Measurements from ENCODE around the gene EEFSEC. TPM values are rescaled to one million over a fixed set of nuclear protein-coding genes. Genes with fewer than 3 reads are reported as not detected.

The EEFSEC gene
- total and polyA plus RNA-seq, 10 donors: 8.5 to 19.2 (median 14.2) TPM

GRCh38 chr3:128330214-128330842, 177.0 kb downstream of the EEFSEC start:
- Histone ChIP-seq H3K36me3 (peaks cover 0 to 15% (median 0%) of the 10 kb centered on the region in 6 donors), H3K27me3 (replicated peaks in 1 of 7) (no peaks in the 10 kb centered on the region), H3K4me1 (peaks cover 0 to 8% (median 0%) of the 10 kb centered on the region in 6 donors), H3K4me3 (no peak overlapping the region), H3K9me3 (no peaks in the 10 kb centered on the region), H3K27ac (no peak overlapping the region)
- 93 to 95% (median 94%) methylated on average over 11 to 13 of the region's 13 CpGs for WGBS, 5 donors
- intact Hi-C loops (cut with DNase I; ENCODE audit: low total_unique reads): no loop called here
- peak; percentile 53 for DNase-seq
- no peak for TF ChIP-seq POLR2A (IDR thresholded peaks at IDR 0.05)
- TF ChIP-seq CTCF (IDR thresholded peaks at IDR 0.05 in 8 of 11, conservative IDR thresholded peaks at IDR 0.05 in 3 of 11): no peak
- no peak for TF ChIP-seq POLR2AphosphoS5 (IDR thresholded peaks at IDR 0.05)

DNA sequence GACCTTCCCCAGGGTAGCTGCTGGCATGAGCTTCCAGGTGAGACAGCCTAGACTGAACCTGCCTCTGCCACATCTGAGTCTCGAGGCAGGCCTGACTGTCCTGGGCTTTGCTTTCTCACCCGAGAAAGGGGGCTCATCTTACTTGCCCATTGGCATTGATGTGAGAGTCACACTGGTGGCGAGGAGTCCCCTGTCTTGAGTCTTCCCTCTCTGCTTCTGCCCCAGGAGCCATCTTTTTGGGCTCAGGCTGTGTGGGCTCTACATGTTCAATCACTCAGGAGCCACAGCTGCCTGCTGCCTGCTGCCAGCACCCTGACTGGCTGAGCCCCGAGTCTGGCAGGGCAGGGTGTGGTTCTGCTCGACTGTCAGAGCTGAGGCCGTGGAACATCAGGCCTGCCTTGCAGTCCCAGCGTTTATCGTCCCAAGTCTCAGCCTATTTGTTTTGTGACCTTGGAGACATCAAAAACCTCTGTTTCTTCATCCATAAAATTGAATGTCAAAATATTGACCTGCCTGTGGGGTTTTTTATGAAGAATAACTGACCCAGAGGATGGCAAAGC, 180.9 kb downstream of the EEFSEC start:
- H3K27ac ChIP-seq: no peak overlapping the region
- WGBS, 5 donors: 88 to 94% (median 91%) methylated on average over 8 of the region's 8 CpGs
- H3K4me3 ChIP-seq: no peak overlapping the region
- TF ChIP-seq POLR2A (IDR thresholded peaks at IDR 0.05): no peak
- no peak for TF ChIP-seq POLR2AphosphoS5 (IDR thresholded peaks at IDR 0.05)
- TF ChIP-seq CTCF (IDR thresholded peaks at IDR 0.05 in 8 of 11, conservative IDR thresholded peaks at IDR 0.05 in 3 of 11): no peak
- no peaks in the 10 kb centered on the region for H3K4me1 ChIP-seq
- intact Hi-C loops (cut with DNase I; ENCODE audit: low total_unique reads): no loop called here
- H3K36me3 ChIP-seq: peaks cover 0 to 33% (median 3%) of the 10 kb centered on the region in 6 donors
- H3K9me3 ChIP-seq: no peaks in the 10 kb centered on the region
- H3K27me3 ChIP-seq (replicated peaks in 1 of 7): no peaks in the 10 kb centered on the region
- no peak for DNase-seq

- no peak for TF ChIP-seq POLR2A (IDR thresholded peaks at IDR 0.05)
- no peak for TF ChIP-seq CTCF (IDR thresholded peaks at IDR 0.05 in 8 of 11, conservative IDR thresholded peaks at IDR 0.05 in 3 of 11)
- no peak for TF ChIP-seq POLR2AphosphoS5 (IDR thresholded peaks at IDR 0.05)
- no peaks in the 10 kb centered on the region for H3K27me3 ChIP-seq (replicated peaks in 1 of 7)
- H3K27ac ChIP-seq: no peak overlapping the region
- no peak overlapping the region for H3K4me3 ChIP-seq
- DNase-seq: no peak
- no peaks in the 10 kb centered on the region for H3K9me3 ChIP-seq
- intact Hi-C loops (cut with DNase I; ENCODE audit: low total_unique reads): no loop called here
- H3K36me3 ChIP-seq: peaks cover 0 to 33% (median 3%) of the 10 kb centered on the region in 6 donors
- 79 to 100% (median 98%) methylated on average over 3 of the region's 3 CpGs for WGBS, 5 donors
- no peaks in the 10 kb centered on the region for H3K4me1 ChIP-seq
These were observed 181.5 kb downstream of the EEFSEC start for GRCh38 chr3:128334766-128335165.

- H3K4me3 ChIP-seq: no peak overlapping the region
- intact Hi-C loops (cut with DNase I; ENCODE audit: low total_unique reads): no loop called here
- WGBS, 5 donors: 84 to 96% (median 90%) methylated on average over 5 of the region's 5 CpGs
- no peak overlapping the region for H3K27ac ChIP-seq
- no peak for TF ChIP-seq POLR2AphosphoS5 (IDR thresholded peaks at IDR 0.05)
- no peak for TF ChIP-seq CTCF (IDR thresholded peaks at IDR 0.05 in 8 of 11, conservative IDR thresholded peaks at IDR 0.05 in 3 of 11)
- no peak for TF ChIP-seq POLR2A (IDR thresholded peaks at IDR 0.05)
- H3K4me1 ChIP-seq: no peaks in the 10 kb centered on the region
- H3K36me3 ChIP-seq: peaks cover 0 to 36% (median 3%) of the 10 kb centered on the region in 6 donors
- H3K27me3 ChIP-seq (replicated peaks in 1 of 7): no peaks in the 10 kb centered on the region
- no peaks in the 10 kb centered on the region for H3K9me3 ChIP-seq
- no peak for DNase-seq
These were observed 182.5 kb downstream of the EEFSEC start for GRCh38 chr3:128335621-128336296.
